Neural cell (in vitro differentiated cells): ENCODE data around the gene RBM33. TPM values are rescaled to one million over a fixed set of nuclear protein-coding genes. Genes with fewer than 3 reads are reported as not detected.

ENCODE experiments used
- H2AFZ ChIP-seq: fragments of 200-600, 300-800 bp; sonication (generic), shearing (Covaris generic); 2 replicates; pipeline ENCODE4 v1.6.0; 2014; ENCODE audit warnings: low read depth, mild to moderate bottlenecking, antibody characterized with exemption, low read length, moderate library complexity
- H3F3A ChIP-seq: fragments of 200-600 bp; shearing (Covaris generic); 2 replicates; pipeline ENCODE4 v1.6.1; 2016; ENCODE audit warnings: mild to moderate bottlenecking, moderate library complexity, mixed read lengths, antibody characterized with exemption, low read length; ENCODE audit not compliant: insufficient read depth, poor library complexity, severe bottlenecking
- H3K27ac ChIP-seq: fragments of 200-600, 300-800 bp; sonication (generic), shearing (Covaris generic); 2 replicates; pipeline ENCODE4 v1.5.1; 2014; ENCODE audit warnings: mild to moderate bottlenecking, low read length, moderate library complexity
- H3K27me3 ChIP-seq: fragments of 300-800, 200-600 bp; sonication (generic), shearing (Covaris generic); 2 replicates; pipeline ENCODE4 v1.6.0; 2014; ENCODE audit warnings: mild to moderate bottlenecking, low read depth, low read length, moderate library complexity; ENCODE audit not compliant: insufficient read depth
- H3K36me3 ChIP-seq: fragments of 300-800, 200-600 bp; sonication (generic), shearing (Covaris generic); 2 replicates; pipeline ENCODE4 v1.5.1; 2014; ENCODE audit warnings: mild to moderate bottlenecking, antibody characterized with exemption, low read length, moderate library complexity; ENCODE audit not compliant: insufficient read depth
- H3K4me2 ChIP-seq: fragments of 300-800, 200-600 bp; sonication (generic), shearing (Covaris generic); 2 replicates; pipeline ENCODE4 v1.6.0; 2014; ENCODE audit warnings: mild to moderate bottlenecking, low read length
- H3K4me3 ChIP-seq: fragments of 300-800, 200-600 bp; sonication (generic), shearing (Covaris generic); 2 replicates; pipeline ENCODE4 v1.5.1; 2014; ENCODE audit warnings: mild to moderate bottlenecking, low read length, moderate library complexity
- H3K79me2 ChIP-seq: fragments of 200-600 bp; shearing (Covaris generic); replicated peaks from 2 replicates; pipeline ENCODE4 v1.6.0; 2014; ENCODE audit warnings: mild to moderate bottlenecking, low read length, moderate library complexity; ENCODE audit not compliant: insufficient read depth
- H3K9ac ChIP-seq: fragments of 300-800, 200-600 bp; sonication (generic), shearing (Covaris generic); 2 replicates; pipeline ENCODE4 v1.6.1; 2016; ENCODE audit warnings: mild to moderate bottlenecking, low read length, mixed read lengths
- H3K9me2 ChIP-seq: fragments of 200-600 bp; shearing (Covaris generic); 2 replicates; pipeline ENCODE4 v1.6.1; 2016; ENCODE audit warnings: mild to moderate bottlenecking, low read length, mixed read lengths; ENCODE audit not compliant: insufficient read depth
- H3K9me3 ChIP-seq: fragments of 200-600, 300-800 bp; sonication (generic), shearing (Covaris generic); 2 replicates; pipeline ENCODE4 v1.6.1; 2016; ENCODE audit warnings: mild to moderate bottlenecking, mixed run types, low read length, moderate library complexity, mixed read lengths
- H4K20me1 ChIP-seq: fragments of 200-600 bp; shearing (Covaris generic); 2 replicates; pipeline ENCODE4 v1.6.1; 2016; ENCODE audit warnings: mild to moderate bottlenecking, mixed run types; ENCODE audit not compliant: insufficient read depth
- EP300 ChIP-seq: fragments of 450-650 bp; conservative IDR thresholded peaks from 2 replicates; pipeline ENCODE4 v1.6.1; 2014; ENCODE audit warnings: antibody characterized with exemption, mild to moderate bottlenecking, moderate library complexity; ENCODE audit not compliant: poor library complexity, severe bottlenecking
- EZH2 ChIP-seq: fragments of 200-600, 300-800 bp; shearing (Covaris generic), sonication (generic); IDR thresholded peaks from 2 replicates; pipeline ENCODE4 v1.6.1; 2014; ENCODE audit warnings: antibody characterized with exemption, low read length, borderline replicate concordance, mild to moderate bottlenecking; ENCODE audit not compliant: insufficient read depth, poor library complexity, severe bottlenecking
- MXI1 ChIP-seq: fragments of 450-650 bp; conservative IDR thresholded peaks from 2 replicates; pipeline ENCODE4 v1.6.1; 2014; ENCODE audit warnings: antibody characterized with exemption, mild to moderate bottlenecking; ENCODE audit not compliant: poor library complexity, severe bottlenecking
- POLR2AphosphoS5 ChIP-seq: IDR thresholded peaks from 2 replicates; pipeline ENCODE4 v1.6.1; 2012
- RAD21 ChIP-seq: fragments of 450-650 bp; conservative IDR thresholded peaks from 2 replicates; pipeline ENCODE4 v1.6.1; 2014; ENCODE audit warnings: antibody characterized with exemption, mild to moderate bottlenecking, moderate library complexity
- REST ChIP-seq: IDR thresholded peaks from 2 replicates; pipeline ENCODE4 v1.6.1; 2012; ENCODE audit warnings: borderline replicate concordance
- SMC3 ChIP-seq: fragments of 450-650 bp; conservative IDR thresholded peaks from 2 replicates; pipeline ENCODE4 v1.6.1; 2014; ENCODE audit warnings: antibody characterized with exemption, mild to moderate bottlenecking, moderate library complexity; ENCODE audit not compliant: poor library complexity
- TAF1 ChIP-seq: IDR thresholded peaks from 2 replicates; pipeline ENCODE4 v1.6.1; 2012; ENCODE audit warnings: low read depth
- polyA plus RNA-seq: library from polyadenylated mRNA; depleted of rRNA; stranded (reverse); fragments of >200 nt; gene quantifications from 2 replicates; pipeline ENCODE4 v1.2.3, GENCODE V29; 2014
- TF ChIP-seq, protein P1 (sequence below): fragments of 450-650 bp; IDR thresholded peaks from 2 replicates; pipeline ENCODE4 v1.5.1; 2014; ENCODE audit warnings: antibody characterized with exemption, mild to moderate bottlenecking, moderate library complexity; ENCODE audit not compliant: poor library complexity, severe bottlenecking

The RBM33 gene
- polyA plus RNA-seq, 1 donor from 2014 or later = 53.2 TPM

DNA sequence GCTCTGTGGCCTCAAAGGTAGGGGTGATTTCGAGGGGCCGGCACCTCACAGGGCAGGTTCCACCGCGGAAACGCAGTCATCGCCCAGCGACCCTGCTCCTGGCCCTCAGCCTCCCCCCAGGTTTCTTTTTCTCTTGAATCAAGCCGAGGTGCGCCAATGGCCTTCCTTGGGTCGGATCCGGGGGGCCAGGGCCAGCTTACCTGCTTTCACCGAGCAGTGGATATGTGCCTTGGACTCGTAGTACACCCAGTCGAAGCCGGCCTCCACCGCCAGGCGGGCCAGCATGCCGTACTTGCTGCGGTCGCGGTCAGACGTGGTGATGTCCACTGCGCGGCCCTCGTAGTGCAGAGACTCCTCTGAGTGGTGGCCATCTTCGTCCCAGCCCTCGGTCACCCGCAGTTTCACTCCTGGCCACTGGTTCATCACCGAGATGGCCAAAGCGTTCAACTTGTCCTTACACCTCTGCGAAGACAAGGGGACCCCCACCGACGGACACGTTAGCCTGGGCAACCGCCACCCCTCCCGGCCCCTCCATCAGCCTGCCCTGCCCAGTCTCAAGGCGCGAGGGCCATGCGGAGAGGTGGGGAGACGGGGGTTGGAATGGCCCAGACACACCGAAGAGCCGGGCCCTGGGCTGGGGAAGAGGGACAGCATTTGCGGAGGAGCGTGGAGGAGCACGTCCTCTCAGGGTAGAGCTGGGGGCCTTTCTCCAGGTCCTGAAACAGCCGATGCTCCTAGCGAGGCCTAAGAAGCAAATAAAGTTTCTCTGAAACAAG lies 161.8 kb downstream of the RBM33 start:
- H3K9me2 ChIP-seq = no peaks in the 10 kb centered on the region
- H3K9ac ChIP-seq = peak overlapping the region; percentile 48
- peaks cover 98% of the 10 kb centered on the region for H3K27me3 ChIP-seq
- no peaks in the 10 kb centered on the region for H3F3A ChIP-seq
- no peaks in the 10 kb centered on the region for H3K9me3 ChIP-seq
- no peaks in the 10 kb centered on the region for H4K20me1 ChIP-seq
- H3K4me2 ChIP-seq = no peak overlapping the region
- no peak overlapping the region for H2AFZ ChIP-seq
- no peaks in the 10 kb centered on the region for H3K36me3 ChIP-seq
- H3K27ac ChIP-seq = no peak overlapping the region
- peak overlapping the region; percentile 69 for H3K4me3 ChIP-seq
- no peak for TF ChIP-seq SMC3
- no peak for TF ChIP-seq REST
- TF ChIP-seq EP300 = no peak
- peak; percentile 28 for TF ChIP-seq EZH2
- H3K79me2 ChIP-seq = no peaks in the 10 kb centered on the region

DNA sequence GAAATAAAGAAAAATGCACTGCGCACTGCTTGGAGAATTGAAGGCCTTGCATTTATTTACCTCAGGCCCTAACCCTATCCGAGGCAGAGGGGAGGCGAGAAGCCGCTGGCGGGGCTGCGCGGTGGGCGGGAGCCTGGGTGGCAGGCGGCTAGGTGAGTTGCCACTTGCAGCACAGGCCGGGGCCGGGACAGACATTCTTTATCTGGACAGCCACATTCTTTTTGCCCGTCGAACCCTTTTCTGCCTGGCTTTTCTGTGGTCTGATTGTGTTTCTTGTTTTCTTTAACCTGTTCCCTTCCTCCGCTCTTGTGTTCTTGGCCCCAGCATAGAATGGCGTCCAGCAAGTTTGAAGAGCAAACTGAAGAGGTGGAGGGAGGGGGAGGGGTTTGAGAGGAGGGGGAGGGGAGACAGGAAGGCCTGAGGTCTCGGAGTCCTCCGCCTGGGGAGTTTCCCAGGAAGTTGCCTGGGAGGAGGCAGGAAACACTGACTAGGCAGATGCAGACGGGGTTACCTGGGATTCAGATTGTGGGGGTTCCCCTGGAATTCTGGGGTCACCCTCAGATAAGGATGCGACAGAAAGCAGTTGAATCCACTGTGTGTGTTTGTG lies 162.7 kb downstream of the RBM33 start:
- H3K27me3 ChIP-seq = peaks cover 96% of the 10 kb centered on the region
- H3K79me2 ChIP-seq = no peaks in the 10 kb centered on the region
- no peak overlapping the region for H2AFZ ChIP-seq
- no peak overlapping the region for H3K27ac ChIP-seq
- H3K4me3 ChIP-seq = no peak overlapping the region
- H3F3A ChIP-seq = no peaks in the 10 kb centered on the region
- no peaks in the 10 kb centered on the region for H3K9me2 ChIP-seq
- H3K9me3 ChIP-seq = no peaks in the 10 kb centered on the region
- H3K9ac ChIP-seq = no peak overlapping the region
- TF ChIP-seq, protein P1, sequence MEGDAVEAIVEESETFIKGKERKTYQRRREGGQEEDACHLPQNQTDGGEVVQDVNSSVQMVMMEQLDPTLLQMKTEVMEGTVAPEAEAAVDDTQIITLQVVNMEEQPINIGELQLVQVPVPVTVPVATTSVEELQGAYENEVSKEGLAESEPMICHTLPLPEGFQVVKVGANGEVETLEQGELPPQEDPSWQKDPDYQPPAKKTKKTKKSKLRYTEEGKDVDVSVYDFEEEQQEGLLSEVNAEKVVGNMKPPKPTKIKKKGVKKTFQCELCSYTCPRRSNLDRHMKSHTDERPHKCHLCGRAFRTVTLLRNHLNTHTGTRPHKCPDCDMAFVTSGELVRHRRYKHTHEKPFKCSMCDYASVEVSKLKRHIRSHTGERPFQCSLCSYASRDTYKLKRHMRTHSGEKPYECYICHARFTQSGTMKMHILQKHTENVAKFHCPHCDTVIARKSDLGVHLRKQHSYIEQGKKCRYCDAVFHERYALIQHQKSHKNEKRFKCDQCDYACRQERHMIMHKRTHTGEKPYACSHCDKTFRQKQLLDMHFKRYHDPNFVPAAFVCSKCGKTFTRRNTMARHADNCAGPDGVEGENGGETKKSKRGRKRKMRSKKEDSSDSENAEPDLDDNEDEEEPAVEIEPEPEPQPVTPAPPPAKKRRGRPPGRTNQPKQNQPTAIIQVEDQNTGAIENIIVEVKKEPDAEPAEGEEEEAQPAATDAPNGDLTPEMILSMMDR = no peak
- TF ChIP-seq TAF1 (no peak), RAD21 (no peak), SMC3 (no peak), EP300 (no peak), POLR2AphosphoS5 (no peak), REST (no peak), EZH2 (no peak), MXI1 (no peak)
- H3K36me3 ChIP-seq = no peaks in the 10 kb centered on the region
- no peak overlapping the region for H3K4me2 ChIP-seq
- H4K20me1 ChIP-seq = no peaks in the 10 kb centered on the region
